ENCODE measurements around the gene CHCHD6. TPM values are rescaled to one million over a fixed set of nuclear protein-coding genes. Genes with fewer than 3 reads are reported as not detected.
A peak's percentile ranks its signal among the peaks of the same experiment; 100 is the strongest.

The CHCHD6 gene
- total and polyA plus RNA-seq, 12 donors, result 10.6 to 22.5 (median 17.6) TPM

- Histone ChIP-seq H3K4me3 (no peak overlapping the region), H3K9me3 (replicated peaks in 1 of 3) (no peaks in the 10 kb centered on the region), H3K4me1 (replicated peaks in 1 of 2) (peaks cover 0 to 17% of the 10 kb centered on the region in 2 donors), H3K36me3 (replicated peaks in 1 of 2) (no peaks in the 10 kb centered on the region), H3K27ac (no peak overlapping the region), H3K27me3 (no peaks in the 10 kb centered on the region)
- intact Hi-C loops (cut with DNase I), result no loop called here
- DNase-seq, result no peak
- WGBS, 4 donors, result 95 to 98% (median 96%) methylated on average over 3 to 8 of the region's 8 CpGs
- no peak for TF ChIP-seq CTCF (IDR thresholded peaks at IDR 0.05)
- TF ChIP-seq POLR2A (IDR thresholded peaks at IDR 0.05), result no peak
Observed at GRCh38 chr3:126818400-126819095, 114.5 kb downstream of the CHCHD6 start.

GRCh38 chr3:126826693-126827092, 122.7 kb downstream of the CHCHD6 start:
- DNase-seq, result no peak
- H3K27ac ChIP-seq, result no peak overlapping the region
- no peaks in the 10 kb centered on the region for H3K36me3 ChIP-seq (replicated peaks in 1 of 2)
- 78 to 88% (median 81%) methylated on average over 2 of the region's 2 CpGs for WGBS, 4 donors
- no peaks in the 10 kb centered on the region for H3K9me3 ChIP-seq (replicated peaks in 1 of 3)
- intact Hi-C loops (cut with DNase I), result no loop called here
- TF ChIP-seq POLR2A (IDR thresholded peaks at IDR 0.05) (no peak), CTCF (IDR thresholded peaks at IDR 0.05) (no peak)
- H3K27me3 ChIP-seq, result no peaks in the 10 kb centered on the region
- H3K4me1 ChIP-seq (replicated peaks in 1 of 2), result no peaks in the 10 kb centered on the region
- no peak overlapping the region for H3K4me3 ChIP-seq

- TF ChIP-seq POLR2A (IDR thresholded peaks at IDR 0.05) (no peak), CTCF (IDR thresholded peaks at IDR 0.05) (no peak)
- Histone ChIP-seq H3K9me3 (replicated peaks in 1 of 3) (no peaks in the 10 kb centered on the region), H3K36me3 (replicated peaks in 1 of 2) (no peaks in the 10 kb centered on the region), H3K27me3 (no peaks in the 10 kb centered on the region), H3K27ac (no peak overlapping the region), H3K4me1 (replicated peaks in 1 of 2) (no peaks in the 10 kb centered on the region), H3K4me3 (no peak overlapping the region)
- intact Hi-C loops (cut with DNase I), result no loop called here
- 92 to 100% (median 96%) methylated on average over 1 of the region's 1 CpG for WGBS, 4 donors
- DNase-seq, result no peak
Observed at GRCh38 chr3:126827121-126827520, 123.1 kb downstream of the CHCHD6 start.

GRCh38 chr3:126828306-126828705, 124.3 kb downstream of the CHCHD6 start:
- no peaks in the 10 kb centered on the region for H3K9me3 ChIP-seq (replicated peaks in 1 of 3)
- H3K27ac ChIP-seq, result peak overlapping the region in 1 of 5 donors; percentile 35
- 62 to 91% (median 78%) methylated on average over 3 to 5 of the region's 5 CpGs for WGBS, 4 donors
- TF ChIP-seq CTCF (IDR thresholded peaks at IDR 0.05) (no peak), POLR2A (IDR thresholded peaks at IDR 0.05) (no peak)
- H3K36me3 ChIP-seq (replicated peaks in 1 of 2), result no peaks in the 10 kb centered on the region
- intact Hi-C loops (cut with DNase I), result no loop called here
- no peak for DNase-seq
- H3K4me3 ChIP-seq, result no peak overlapping the region
- H3K4me1 ChIP-seq (replicated peaks in 1 of 2), result no peaks in the 10 kb centered on the region
- H3K27me3 ChIP-seq, result no peaks in the 10 kb centered on the region

All from adrenal gland (tissue), 12 donors.